ENCODE measurements around the gene NINJ1. TPM values are rescaled to one million over a fixed set of nuclear protein-coding genes. Genes with fewer than 3 reads are reported as not detected.

The NINJ1 gene
- total and polyA plus RNA-seq, 2 of the 13 experiments (the other 11 are each of a cell fraction or from before 2014, with no cell fraction given): 81.2 to 92.1 TPM

- TF ChIP-seq ZNF609 (CRISPR knock-in tag; IDR thresholded peaks at IDR 0.05; ENCODE audit: borderline replicate concordance): peak; percentile 80
- peak; percentile 97 for TF ChIP-seq MYC (CRISPR knock-in tag; IDR thresholded peaks at IDR 0.05; ENCODE audit: borderline replicate concordance)
- TF ChIP-seq ZBTB43 (CRISPR knock-in tag; conservative IDR thresholded peaks at IDR 0.05): peak; percentile 66; the same call in 1 of the 2 replicates
- TF ChIP-seq BATF2 (CRISPR knock-in tag; IDR thresholded peaks at IDR 0.05): no peak
- TF ChIP-seq TEAD3 (CRISPR knock-in tag; optimal IDR thresholded peaks at IDR 0.05; ENCODE audit: borderline replicate concordance): peak; percentile 90
- 0 out of 2 replicates have a peak, but pooled peaks have one; percentile 37 for TF ChIP-seq ZSCAN20 (CRISPR knock-in tag; IDR thresholded peaks at IDR 0.05; ENCODE audit: borderline replicate concordance)
- TF ChIP-seq MTA1 (CRISPR knock-in tag; IDR thresholded peaks at IDR 0.05; ENCODE audit: borderline replicate concordance): peak; percentile 79; the same call in 1 of the 2 replicates
- peak; percentile 66; the same call in 1 of the 2 replicates for TF ChIP-seq MEIS2 (CRISPR knock-in tag; IDR thresholded peaks at IDR 0.05)
- peak; percentile 82 for TF ChIP-seq CTCF (CRISPR knock-in tag; IDR thresholded peaks at IDR 0.05)
- TF ChIP-seq REPIN1 (CRISPR knock-in tag; IDR thresholded peaks at IDR 0.05; ENCODE audit: borderline replicate concordance, low read depth): peak; percentile 94
- peak; percentile 94 for TF ChIP-seq ELF3 (CRISPR knock-in tag; IDR thresholded peaks at IDR 0.05)
- no peak for TF ChIP-seq TP53 (CRISPR knock-in tag; conservative IDR thresholded peaks at IDR 0.05)
- peak; percentile 83; the same call in 1 of the 2 replicates for TF ChIP-seq ARID4A (CRISPR knock-in tag; IDR thresholded peaks at IDR 0.05; ENCODE audit: borderline replicate concordance)
- no peak for TF ChIP-seq ARNT2 (CRISPR knock-in tag; IDR thresholded peaks at IDR 0.05; ENCODE audit: low read depth)
Observed at GRCh38 chr9:93119953-93120845, 13.9 kb downstream of the NINJ1 start (continued).
